22Rv1 (cell line): Measurements from ENCODE around the gene ERRFI1.

Source experiments
- ZFX ChIP-seq: fragments of 450-650 bp; IDR thresholded peaks from 2 replicates; pipeline ENCODE4 v1.6.1; 2017; ENCODE audit warnings: antibody characterized with exemption, borderline replicate concordance
- TF ChIP-seq, protein P1 (sequence below): fragments of 450-650 bp; IDR thresholded peaks from 2 replicates; pipeline ENCODE4 v1.5.1; 2017; ENCODE audit warnings: mild to moderate bottlenecking

DNA sequence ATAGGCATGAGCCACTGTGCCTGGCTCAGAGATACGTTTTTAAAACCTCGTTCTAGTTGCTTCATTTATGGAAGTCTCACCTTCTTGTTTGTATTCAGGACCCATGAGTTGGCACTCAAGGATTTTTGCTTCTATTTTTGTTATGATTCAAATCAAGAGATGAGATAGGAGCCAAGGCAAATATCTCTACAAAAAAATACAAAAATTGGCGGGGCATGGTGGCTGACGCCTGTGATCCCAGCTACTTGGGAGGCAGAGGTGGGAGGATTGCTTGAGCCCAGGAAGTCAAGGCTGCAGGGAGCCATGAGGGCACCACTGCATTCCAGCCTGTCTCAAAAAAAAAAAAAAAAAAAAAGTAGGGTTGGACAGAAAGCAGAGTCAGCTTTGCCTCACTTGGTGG is 36.8 kb upstream of the ERRFI1 start:
- TF ChIP-seq, protein P1, sequence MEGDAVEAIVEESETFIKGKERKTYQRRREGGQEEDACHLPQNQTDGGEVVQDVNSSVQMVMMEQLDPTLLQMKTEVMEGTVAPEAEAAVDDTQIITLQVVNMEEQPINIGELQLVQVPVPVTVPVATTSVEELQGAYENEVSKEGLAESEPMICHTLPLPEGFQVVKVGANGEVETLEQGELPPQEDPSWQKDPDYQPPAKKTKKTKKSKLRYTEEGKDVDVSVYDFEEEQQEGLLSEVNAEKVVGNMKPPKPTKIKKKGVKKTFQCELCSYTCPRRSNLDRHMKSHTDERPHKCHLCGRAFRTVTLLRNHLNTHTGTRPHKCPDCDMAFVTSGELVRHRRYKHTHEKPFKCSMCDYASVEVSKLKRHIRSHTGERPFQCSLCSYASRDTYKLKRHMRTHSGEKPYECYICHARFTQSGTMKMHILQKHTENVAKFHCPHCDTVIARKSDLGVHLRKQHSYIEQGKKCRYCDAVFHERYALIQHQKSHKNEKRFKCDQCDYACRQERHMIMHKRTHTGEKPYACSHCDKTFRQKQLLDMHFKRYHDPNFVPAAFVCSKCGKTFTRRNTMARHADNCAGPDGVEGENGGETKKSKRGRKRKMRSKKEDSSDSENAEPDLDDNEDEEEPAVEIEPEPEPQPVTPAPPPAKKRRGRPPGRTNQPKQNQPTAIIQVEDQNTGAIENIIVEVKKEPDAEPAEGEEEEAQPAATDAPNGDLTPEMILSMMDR: no peak
- TF ChIP-seq ZFX: no peak
